EH (cell line): ENCODE measurements around the gene CATSPERZ.

Experiments
- DNase-seq: peaks from one replicate; pipeline ENCODE4 v3.0.0-alpha.2; 2015; ENCODE audit warnings: low read depth

CATSPERZ gene

GRCh38 chr11:64285885-64286800 is 14.0 kb upstream of the CATSPERZ start:
- no peak for DNase-seq

- no peak for DNase-seq
Observed at GRCh38 chr11:64286801-64287159, 13.4 kb upstream of the CATSPERZ start.

- no peak for DNase-seq
Observed at GRCh38 chr11:64287676-64288352, 12.3 kb upstream of the CATSPERZ start.

GRCh38 chr11:64288353-64288750 is 11.8 kb upstream of the CATSPERZ start:
- DNase-seq, result no peak

- no peak for DNase-seq
Observed at GRCh38 chr11:64289002-64289564, 11.1 kb upstream of the CATSPERZ start.

GRCh38 chr11:64290352-64291261 is 9.6 kb upstream of the CATSPERZ start:
- no peak for DNase-seq

GRCh38 chr11:64291262-64291751 is 8.9 kb upstream of the CATSPERZ start, which contains the start of gene KCNK4:
Gene KCNK4 (plus strand): TSS chr11:64291302. CDS start chr11:64293019, 1,717 bp downstream.
- no peak for DNase-seq

- no peak for DNase-seq
Observed at GRCh38 chr11:64291752-64292459, 8.3 kb upstream of the CATSPERZ start.

- no peak for DNase-seq
Observed at GRCh38 chr11:64292460-64293254, 7.5 kb upstream of the CATSPERZ start.

GRCh38 chr11:64294774-64295173 is 5.4 kb upstream of the CATSPERZ start:
- DNase-seq, result peak; percentile 65

GRCh38 chr11:64295760-64296159 is 4.4 kb upstream of the CATSPERZ start:
- DNase-seq, result no peak

- peak; percentile 12 for DNase-seq
Observed at GRCh38 chr11:64296236-64296635, 3.9 kb upstream of the CATSPERZ start.

GRCh38 chr11:64296830-64297698 is 3.1 kb upstream of the CATSPERZ start:
- no peak for DNase-seq

- no peak for DNase-seq
Observed at GRCh38 chr11:64297699-64298358, 2.3 kb upstream of the CATSPERZ start.

GRCh38 chr11:64298966-64299846 is 952 bp upstream of the CATSPERZ start:
- DNase-seq, result peak; percentile 25

- no peak for DNase-seq
Observed at GRCh38 chr11:64303109-64304031, 3.2 kb downstream of the CATSPERZ start.

GRCh38 chr11:64304032-64304315 is 3.8 kb downstream of the CATSPERZ start:
- DNase-seq, result no peak
